Measurements from ENCODE around the gene ZNF451.

GRCh38 chr6:57216235-57217101 is 126.5 kb downstream of the ZNF451 start:
- TF ChIP-seq CTCF (IDR thresholded peaks at IDR 0.05; ENCODE audit: low read depth, low read length) (no peak), EZH2phosphoT487 (IDR thresholded peaks at IDR 0.05; ENCODE audit: low read depth) (no peak)
